Suprapubic skin (tissue), 4 donors: ENCODE results near the gene SPOCK1.

Experiments used
- EP300 ChIP-seq: sonication (generic); formaldehyde crosslinking; IDR thresholded peaks from one replicate; pipeline ENCODE4 v1.6.1; 2017; ENCODE audit warnings: antibody characterized with exemption
- POLR2A ChIP-seq, 2 donors: fragments of 450-650 bp; IDR thresholded peaks; one replicate each; pipeline ENCODE4 v1.6.1; 2017; ENCODE audit warnings: antibody characterized with exemption in 2 of 2, mild to moderate bottlenecking in 2 of 2, moderate library complexity in 2 of 2
- POLR2AphosphoS5 ChIP-seq, 3 donors: sonication (generic); formaldehyde crosslinking; IDR thresholded peaks; one replicate each; pipeline ENCODE4 v1.6.1; 2017; ENCODE audit warnings: antibody characterized with exemption in 3 of 3
- TF ChIP-seq, protein P1 (sequence below), 2 donors: fragments of 200-600 bp in 1 of 2; fragments of 450-650 bp in 1 of 2; sonication (generic) in 1 of 2; IDR thresholded peaks; one replicate each; pipeline ENCODE4 v1.5.1; 2016 to 2019; ENCODE audit warnings: antibody characterized with exemption in 2 of 2, mild to moderate bottlenecking in 1 of 2, moderate library complexity in 1 of 2

DNA sequence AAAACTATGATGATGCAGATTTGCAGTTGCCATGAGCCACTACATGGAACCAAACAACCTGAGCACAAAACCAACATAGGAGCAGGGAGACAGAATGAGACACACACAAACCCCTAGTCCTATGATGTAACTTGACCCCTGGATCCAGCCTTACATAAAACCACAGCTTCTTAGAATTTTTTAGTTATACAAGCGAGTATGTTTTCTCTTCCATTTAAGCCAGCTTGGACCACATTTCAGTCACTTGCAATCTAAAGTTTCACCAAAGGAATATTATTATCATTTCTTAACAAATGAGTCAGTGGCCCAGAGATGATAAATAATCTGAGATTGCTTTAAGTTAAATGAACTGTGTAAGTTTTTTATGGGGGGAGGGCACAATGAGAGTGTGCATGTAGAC, 6.8 kb downstream of the SPOCK1 start:
- no peak for TF ChIP-seq POLR2AphosphoS5 (IDR thresholded peaks at IDR 0.05)
- TF ChIP-seq, protein P1, sequence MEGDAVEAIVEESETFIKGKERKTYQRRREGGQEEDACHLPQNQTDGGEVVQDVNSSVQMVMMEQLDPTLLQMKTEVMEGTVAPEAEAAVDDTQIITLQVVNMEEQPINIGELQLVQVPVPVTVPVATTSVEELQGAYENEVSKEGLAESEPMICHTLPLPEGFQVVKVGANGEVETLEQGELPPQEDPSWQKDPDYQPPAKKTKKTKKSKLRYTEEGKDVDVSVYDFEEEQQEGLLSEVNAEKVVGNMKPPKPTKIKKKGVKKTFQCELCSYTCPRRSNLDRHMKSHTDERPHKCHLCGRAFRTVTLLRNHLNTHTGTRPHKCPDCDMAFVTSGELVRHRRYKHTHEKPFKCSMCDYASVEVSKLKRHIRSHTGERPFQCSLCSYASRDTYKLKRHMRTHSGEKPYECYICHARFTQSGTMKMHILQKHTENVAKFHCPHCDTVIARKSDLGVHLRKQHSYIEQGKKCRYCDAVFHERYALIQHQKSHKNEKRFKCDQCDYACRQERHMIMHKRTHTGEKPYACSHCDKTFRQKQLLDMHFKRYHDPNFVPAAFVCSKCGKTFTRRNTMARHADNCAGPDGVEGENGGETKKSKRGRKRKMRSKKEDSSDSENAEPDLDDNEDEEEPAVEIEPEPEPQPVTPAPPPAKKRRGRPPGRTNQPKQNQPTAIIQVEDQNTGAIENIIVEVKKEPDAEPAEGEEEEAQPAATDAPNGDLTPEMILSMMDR (IDR thresholded peaks at IDR 0.05): no peak
- TF ChIP-seq POLR2A (IDR thresholded peaks at IDR 0.05): no peak
- TF ChIP-seq EP300: no peak
